ENCODE results near the gene PDLIM3.

PDLIM3 gene

GRCh38 chr4:185469580-185470154 is 65.6 kb downstream of the PDLIM3 start:
- DNase-seq (ENCODE audit: low read depth) = no peak

DNA sequence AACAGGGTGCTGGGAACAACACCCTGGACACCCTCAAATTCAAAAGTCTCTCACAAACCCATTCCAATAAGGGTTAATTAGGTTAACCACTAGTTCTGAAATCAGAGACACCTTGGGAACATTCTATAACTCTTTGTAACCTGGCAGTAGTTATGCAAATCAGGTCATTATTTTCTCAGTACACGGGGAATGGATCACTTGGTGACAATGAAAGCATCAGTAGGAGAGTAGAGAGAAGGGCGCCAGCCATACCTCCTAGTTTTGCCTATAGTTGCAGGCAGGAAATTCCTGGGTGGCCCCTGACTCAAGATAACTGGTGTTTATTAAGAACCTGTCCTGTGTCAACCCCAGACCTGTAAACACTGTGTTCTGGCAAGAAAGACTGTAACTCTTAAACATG is 66.3 kb downstream of the PDLIM3 start:
- no peak for DNase-seq (ENCODE audit: low read depth)

DNA sequence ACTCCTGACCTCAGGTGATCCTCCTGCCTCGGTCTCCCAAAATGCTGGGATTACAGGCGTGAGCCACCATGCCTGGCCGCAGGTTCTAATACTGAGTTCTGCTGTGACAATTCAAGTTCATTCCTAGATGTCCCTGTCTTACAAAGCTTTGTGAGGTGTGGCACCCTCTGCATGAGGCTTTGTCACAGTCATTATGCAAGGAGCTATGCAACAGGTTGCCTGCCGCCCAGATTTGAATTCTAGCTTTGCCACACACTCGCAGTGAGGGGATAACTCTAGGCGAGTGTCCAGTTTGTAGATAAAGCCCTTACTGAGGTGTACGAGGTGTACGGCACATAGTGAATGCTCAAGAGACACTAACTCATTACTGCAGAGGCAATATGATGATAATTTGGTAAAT is 67.3 kb downstream of the PDLIM3 start:
- DNase-seq (ENCODE audit: low read depth) = no peak

DNA sequence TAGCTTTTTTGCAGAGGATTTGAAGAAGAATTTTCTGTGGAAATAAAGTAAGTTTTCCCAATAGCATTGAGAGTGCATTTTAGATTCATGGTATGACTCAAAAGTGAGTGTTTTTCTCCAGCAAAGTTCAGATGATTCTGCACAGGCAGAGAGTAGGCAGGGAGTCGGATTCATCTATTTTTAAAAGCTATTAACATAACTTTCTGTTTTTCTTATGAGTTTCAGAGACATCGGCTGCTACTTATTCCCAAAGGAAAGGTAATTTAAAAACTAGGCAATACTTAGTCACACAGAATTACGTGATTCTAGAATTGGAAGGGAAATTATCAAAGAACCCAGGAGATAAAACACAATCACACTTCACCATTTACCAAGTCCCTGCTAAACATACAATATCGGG is 68.2 kb downstream of the PDLIM3 start:
- DNase-seq (ENCODE audit: low read depth) = no peak

- DNase-seq (ENCODE audit: low read depth) = no peak
These were observed 69.6 kb downstream of the PDLIM3 start for GRCh38 chr4:185465707-185466106.

- no peak for DNase-seq (ENCODE audit: low read depth)
These were observed 70.4 kb downstream of the PDLIM3 start for GRCh38 chr4:185464887-185465286.

GRCh38 chr4:185464183-185464582 is 71.1 kb downstream of the PDLIM3 start:
- no peak for DNase-seq (ENCODE audit: low read depth)

DNA sequence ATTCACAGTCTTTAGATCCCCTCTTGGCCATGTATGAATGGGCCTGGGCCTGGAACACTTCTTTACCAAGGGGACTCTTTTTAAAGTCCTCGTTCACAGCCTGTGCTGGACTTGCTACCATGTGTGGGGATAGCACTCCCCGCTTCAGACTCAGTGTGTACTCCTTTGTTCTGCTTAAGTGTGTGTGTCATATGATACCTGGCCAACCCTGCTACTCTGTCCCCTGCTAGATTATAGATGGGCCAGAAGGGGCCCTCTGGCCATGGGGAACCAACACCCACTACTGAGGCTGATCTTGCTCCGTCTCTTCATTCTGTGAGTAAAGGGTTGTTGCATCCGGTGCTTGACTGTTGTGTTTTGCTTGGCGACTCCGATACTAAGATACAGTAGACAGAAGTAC is 71.8 kb downstream of the PDLIM3 start:
- DNase-seq (ENCODE audit: low read depth) = no peak

DNA sequence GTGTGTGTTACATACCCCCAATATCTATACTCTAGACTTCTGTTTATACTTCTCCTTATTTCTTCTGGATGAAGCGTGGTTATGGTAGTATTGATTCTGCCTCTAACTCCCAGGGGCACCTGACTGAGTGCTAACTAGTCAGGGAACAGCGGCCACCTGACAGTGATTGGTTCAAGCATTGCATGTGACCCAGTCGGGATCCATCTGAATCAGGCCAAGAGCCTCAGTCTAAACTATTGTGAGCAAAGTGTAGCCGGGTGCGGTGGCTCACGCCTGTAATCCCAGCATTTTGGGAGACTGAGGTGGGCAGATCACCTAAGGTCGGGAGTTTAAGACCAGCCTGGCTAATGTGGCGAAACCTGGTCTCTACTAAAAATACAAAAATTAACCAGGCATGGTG is 73.7 kb downstream of the PDLIM3 start:
- DNase-seq (ENCODE audit: low read depth) = no peak

DNA sequence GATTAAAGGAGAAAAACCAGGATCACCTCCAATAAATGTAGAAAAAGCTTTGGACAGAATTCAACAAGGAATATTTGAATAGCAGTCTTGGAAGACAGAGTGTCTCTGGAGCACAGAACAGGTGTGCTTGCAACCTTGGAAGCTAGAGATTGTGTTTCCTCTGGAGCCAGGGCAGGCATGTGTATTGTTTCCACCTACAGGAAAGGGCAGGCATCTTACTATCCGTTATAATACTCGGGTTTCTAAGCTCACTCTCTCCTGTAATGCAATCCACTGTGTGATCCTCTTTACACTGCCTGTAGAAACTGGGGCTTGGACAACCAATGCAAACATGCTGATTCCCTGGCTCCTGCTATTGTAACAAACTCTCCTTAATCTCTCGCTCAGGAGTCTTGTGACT is 78.2 kb downstream of the PDLIM3 start:
- DNase-seq (ENCODE audit: low read depth) = no peak

DNA sequence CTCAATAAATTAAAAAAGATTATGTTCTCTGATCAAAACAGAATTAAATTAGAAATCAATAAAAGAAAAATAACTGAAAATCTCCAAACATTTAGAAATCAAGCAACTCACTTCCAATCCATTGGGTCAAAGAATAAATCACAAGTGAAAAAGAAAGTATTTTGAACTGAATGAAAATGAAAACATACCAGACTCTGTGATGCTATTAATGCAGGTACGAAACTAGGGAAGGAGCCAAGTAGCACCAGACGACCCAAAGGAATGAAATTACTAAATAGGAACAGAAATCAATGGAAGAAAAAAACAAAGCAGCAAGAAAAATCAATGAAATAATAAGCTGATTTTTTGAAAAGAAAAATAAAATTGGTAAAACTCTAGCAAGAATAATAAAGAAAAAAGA is 79.2 kb downstream of the PDLIM3 start:
- no peak for DNase-seq (ENCODE audit: low read depth)

Data from GM04504 (cell line).